Hepatocyte (in vitro differentiated cells): ENCODE measurements around the gene GRB10. TPM values are rescaled to one million over a fixed set of nuclear protein-coding genes. Genes with fewer than 3 reads are reported as not detected.
A peak's percentile ranks its signal among the peaks of the same experiment; 100 is the strongest.

Experiments used
- DNase-seq: peaks from one replicate; pipeline ENCODE4 v3.0.0-alpha.2; 2016; ENCODE audit warnings: low spot score
- H2AFZ ChIP-seq: fragments of 200-600 bp; sonication (generic); 2 replicates; pipeline ENCODE4 v1.6.0; 2016; ENCODE audit warnings: antibody characterized with exemption, mild to moderate bottlenecking
- H3K27ac ChIP-seq: fragments of 200-600 bp; sonication (generic); 2 replicates; pipeline ENCODE4 v1.5.1; 2016; ENCODE audit warnings: mild to moderate bottlenecking
- H3K27me3 ChIP-seq: fragments of 200-600 bp; sonication (generic); 2 replicates; pipeline ENCODE4 v1.6.1; 2016
- H3K36me3 ChIP-seq: fragments of 200-600 bp; sonication (generic); replicated peaks from 2 replicates; pipeline ENCODE4 v1.5.1; 2016; ENCODE audit warnings: low read depth; ENCODE audit not compliant: insufficient read depth
- H3K4me1 ChIP-seq: fragments of 200-600 bp; sonication (generic); 2 replicates; pipeline ENCODE4 v1.5.1; 2016; ENCODE audit warnings: mild to moderate bottlenecking, moderate library complexity; ENCODE audit not compliant: insufficient read depth
- H3K4me2 ChIP-seq: fragments of 200-600 bp; sonication (generic); 2 replicates; pipeline ENCODE4 v1.6.0; 2016
- H3K4me3 ChIP-seq: fragments of 200-600 bp; sonication (generic); 2 replicates; pipeline ENCODE4 v1.5.1; 2016; ENCODE audit warnings: mild to moderate bottlenecking
- H3K79me2 ChIP-seq: fragments of 200-600 bp; sonication (generic); 2 replicates; pipeline ENCODE4 v1.6.0; 2017; ENCODE audit warnings: mild to moderate bottlenecking
- H3K9me2 ChIP-seq: fragments of 200-600 bp; sonication (generic); replicated peaks from 2 replicates; pipeline ENCODE4 v1.6.0; 2017; ENCODE audit warnings: mild to moderate bottlenecking; ENCODE audit not compliant: insufficient read depth
- H3K9me3 ChIP-seq: fragments of 200-600 bp; sonication (generic); 2 replicates; pipeline ENCODE4 v1.5.1; 2016; ENCODE audit warnings: low read depth, mild to moderate bottlenecking
- H4K20me1 ChIP-seq: fragments of 200-600 bp; sonication (generic); 2 replicates; pipeline ENCODE4 v1.6.0; 2016; ENCODE audit warnings: mild to moderate bottlenecking; ENCODE audit not compliant: insufficient read depth, poor library complexity, severe bottlenecking
- CTCF ChIP-seq: fragments of 200-600 bp; sonication (generic); IDR thresholded peaks from 2 replicates; pipeline ENCODE4 v1.5.1; 2016; ENCODE audit warnings: antibody characterized with exemption, mild to moderate bottlenecking; ENCODE audit not compliant: poor library complexity
- EZH2 ChIP-seq: fragments of 200-600 bp; sonication (generic); IDR thresholded peaks from 2 replicates; pipeline ENCODE4 v1.6.1; 2016; ENCODE audit warnings: antibody characterized with exemption, mild to moderate bottlenecking, borderline replicate concordance
- EZH2phosphoT487 ChIP-seq: fragments of 200-600 bp; sonication (generic); IDR thresholded peaks from one replicate; pipeline ENCODE4 v1.6.1; 2018; ENCODE audit warnings: antibody characterized with exemption, mild to moderate bottlenecking, low read depth, moderate library complexity; ENCODE audit not compliant: unreplicated experiment, severe bottlenecking
- WGBS: methylation state at CpG from one replicate; pipeline ENCODE4 v1.1.6; 2016; ENCODE audit warnings: low lambda C conversion rate; ENCODE audit errors: missing lambda C conversion rate; 5-methylcytosine and 5-hydroxymethylcytosine counted together
- polyA plus RNA-seq: library from polyadenylated mRNA; unstranded; fragments of >200 nt; fragmentation: Nextera tagmentation; extraction: Ambion mirVana; gene quantifications from 2 replicates; pipeline ENCODE4 v1.2.1, GENCODE V29; 2016
- total RNA-seq: library from RNA; depleted of rRNA; stranded (reverse); fragments of >200 nt; gene quantifications from 2 replicates; pipeline ENCODE4 v1.2.3, GENCODE V29; 2014

GRB10 gene
- total and polyA plus RNA-seq, 2 experiments from 2014 or later = 47.6 to 65.9 TPM

- Histone ChIP-seq H3K4me1 (peaks cover 54% of the 10 kb centered on the region), H2AFZ (no peak overlapping the region), H3K79me2 (peaks cover 50% of the 10 kb centered on the region), H3K36me3 (no peaks in the 10 kb centered on the region), H3K4me2 (peak overlapping the region; percentile 28), H3K27ac (peak overlapping the region; percentile 2), H3K9me3 (no peaks in the 10 kb centered on the region), H3K4me3 (no peak overlapping the region), H3K9me2 (no peaks in the 10 kb centered on the region), H3K27me3 (no peaks in the 10 kb centered on the region), H4K20me1 (peaks cover 3% of the 10 kb centered on the region)
- TF ChIP-seq CTCF = no peak
- TF ChIP-seq EZH2 = no peak
- TF ChIP-seq EZH2phosphoT487 = no peak
- DNase-seq = no peak
- whole genome bisulfite sequencing = 77% methylated on average over 2 of the region's 2 CpGs
Measured at GRCh38 chr7:50557099-50557498, 225.6 kb downstream of the GRB10 start.

GRCh38 chr7:50556247-50556991 lies 226.3 kb downstream of the GRB10 start:
- Histone ChIP-seq H3K36me3 (no peaks in the 10 kb centered on the region), H2AFZ (no peak overlapping the region), H3K4me1 (peaks cover 59% of the 10 kb centered on the region), H3K79me2 (peaks cover 52% of the 10 kb centered on the region), H3K4me3 (no peak overlapping the region), H3K9me3 (no peaks in the 10 kb centered on the region), H3K27ac (peak overlapping the region; percentile 37), H3K9me2 (no peaks in the 10 kb centered on the region), H3K4me2 (peak overlapping the region; percentile 28), H4K20me1 (peaks cover 3% of the 10 kb centered on the region), H3K27me3 (no peaks in the 10 kb centered on the region)
- TF ChIP-seq EZH2phosphoT487 (no peak), CTCF (no peak), EZH2 (no peak)
- WGBS = 63% methylated on average over 8 of the region's 8 CpGs
- peak; percentile 18 for DNase-seq

DNA sequence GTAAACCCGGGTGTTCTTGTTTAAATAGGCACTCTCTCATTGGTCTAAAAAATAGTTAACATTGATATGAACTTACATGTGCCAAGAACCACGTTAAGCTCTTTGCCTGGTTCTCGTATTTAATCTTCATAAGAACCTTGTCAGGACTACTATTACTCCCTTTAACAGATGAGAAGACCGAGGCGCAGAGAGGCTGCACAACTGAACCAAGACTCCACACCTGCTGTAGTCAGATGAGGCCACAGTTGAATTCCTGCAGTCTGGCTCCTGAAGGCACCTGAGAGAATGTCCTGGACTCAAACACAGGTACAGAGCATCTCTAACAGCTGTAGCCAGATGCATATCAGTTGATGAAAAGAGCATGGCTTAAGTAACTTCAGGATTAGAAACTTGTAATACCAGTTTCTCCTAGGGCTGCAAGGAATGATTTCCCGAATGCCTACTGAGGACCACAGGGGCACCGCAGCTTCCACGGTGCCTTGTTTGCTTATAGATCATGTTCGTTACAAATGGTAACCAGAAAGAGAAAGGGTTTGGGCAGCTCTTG lies 227.0 kb downstream of the GRB10 start:
- peak overlapping the region; percentile 37 for H3K27ac ChIP-seq
- peaks cover 53% of the 10 kb centered on the region for H3K4me1 ChIP-seq
- H3K27me3 ChIP-seq = no peaks in the 10 kb centered on the region
- DNase-seq = no peak
- H3K79me2 ChIP-seq = peaks cover 57% of the 10 kb centered on the region
- peaks cover 3% of the 10 kb centered on the region for H4K20me1 ChIP-seq
- H3K4me2 ChIP-seq = no peak overlapping the region
- no peaks in the 10 kb centered on the region for H3K9me2 ChIP-seq
- 79% methylated on average over 9 of the region's 9 CpGs for WGBS
- no peaks in the 10 kb centered on the region for H3K36me3 ChIP-seq
- no peak overlapping the region for H3K4me3 ChIP-seq
- H3K9me3 ChIP-seq = no peaks in the 10 kb centered on the region
- no peak for TF ChIP-seq EZH2
- no peak for TF ChIP-seq CTCF
- no peak for TF ChIP-seq EZH2phosphoT487
- H2AFZ ChIP-seq = no peak overlapping the region
